Stimulated activated CD4-positive, alpha-beta T cell treated with anti-CD3 and anti-CD28 coated beads, Interleukin-1b, Interleukin-23, amount 100 ng/mL, for 24 hours (primary cell): ENCODE results near the gene CCDC83.
A peak's percentile ranks its signal among the peaks of the same experiment; 100 is the strongest.

Source experiments
- DNase-seq, 4 experiments: peaks; one replicate each; pipeline ENCODE4 v3.0.0-alpha.2; 2020; ENCODE audit warnings: low read depth in 4 of 4, low spot score in 1 of 4

The CCDC83 gene

DNA sequence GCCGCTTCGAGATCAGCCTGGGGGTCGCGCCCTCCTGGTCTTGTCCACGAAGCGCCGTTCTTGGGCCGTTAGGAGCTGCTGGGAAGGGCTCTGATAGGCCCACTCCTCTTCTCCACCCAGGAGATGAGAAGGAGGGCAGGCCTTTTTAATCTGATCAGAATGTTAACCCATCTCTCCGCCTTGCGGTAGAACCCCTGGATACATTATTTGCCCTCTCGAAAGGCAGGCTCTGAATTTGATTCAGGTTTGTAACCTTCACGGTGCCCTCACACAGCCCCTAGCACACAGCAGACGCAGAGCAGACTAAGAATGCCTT, at the start of gene CCDC83:
Gene CCDC83 (plus strand): TSS at position 43 of the 316 bp plus-strand sequence. CDS start 9,741 bp downstream, outside the sequence.
- no peak for DNase-seq

DNA sequence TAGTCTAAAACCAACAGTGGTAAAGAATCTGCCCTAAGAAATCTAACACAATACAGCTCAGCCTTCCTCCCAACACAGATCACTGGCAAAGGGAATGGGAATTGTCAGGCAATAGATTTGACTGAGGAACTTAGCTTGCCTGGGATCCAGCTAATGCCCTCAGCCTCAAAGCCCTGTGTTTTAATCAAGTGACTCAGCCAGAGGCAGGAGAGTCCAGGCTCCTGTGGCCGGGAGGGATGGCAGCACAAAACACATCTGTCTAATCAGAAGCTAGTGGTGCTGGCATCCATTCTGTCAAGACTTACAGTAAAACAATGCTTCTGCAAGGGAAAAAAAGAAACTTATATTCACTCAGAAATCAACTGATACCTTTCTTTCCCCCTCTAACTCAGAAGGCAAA, 49.8 kb upstream of the CCDC83 start:
- DNase-seq = no peak

DNA sequence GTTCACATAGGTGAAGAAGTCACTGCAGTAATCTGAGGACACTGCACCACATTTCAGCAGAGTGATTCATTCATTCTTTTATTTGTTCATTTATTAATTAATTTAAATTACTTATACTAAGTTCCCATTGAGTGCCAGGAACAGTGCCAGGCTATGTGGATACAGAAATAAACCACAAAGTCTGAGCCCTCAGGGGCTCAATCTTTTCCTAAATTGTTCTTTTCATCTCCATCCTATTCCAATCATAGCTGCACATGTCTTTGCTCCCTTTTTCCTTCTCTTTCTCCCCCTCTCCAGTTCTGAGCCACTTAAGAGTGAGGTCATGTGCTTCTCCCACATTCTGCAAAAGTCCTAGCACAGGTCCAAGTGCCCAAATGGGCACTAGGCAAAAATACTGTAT, 49.2 kb upstream of the CCDC83 start:
- DNase-seq = no peak

DNA sequence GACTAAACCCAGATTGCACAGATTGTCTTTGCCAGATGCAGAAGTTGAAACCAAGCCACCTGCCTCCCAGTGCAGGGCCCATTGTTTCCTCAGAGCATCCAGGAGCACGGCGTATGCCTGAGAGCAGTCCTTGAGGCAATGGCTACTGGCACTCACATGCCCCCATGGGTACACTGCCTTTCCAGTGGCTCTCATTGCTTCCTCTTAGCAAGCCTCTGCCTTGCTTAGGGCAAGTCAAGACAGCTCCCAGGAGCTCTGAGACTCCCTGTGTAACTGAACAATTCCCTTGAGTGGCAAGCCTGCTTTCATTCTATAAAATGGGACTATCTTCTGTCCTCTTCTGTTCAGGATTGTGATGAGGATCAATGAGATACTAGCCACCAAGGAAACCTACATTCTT, 48.3 kb upstream of the CCDC83 start:
- no peak for DNase-seq

DNA sequence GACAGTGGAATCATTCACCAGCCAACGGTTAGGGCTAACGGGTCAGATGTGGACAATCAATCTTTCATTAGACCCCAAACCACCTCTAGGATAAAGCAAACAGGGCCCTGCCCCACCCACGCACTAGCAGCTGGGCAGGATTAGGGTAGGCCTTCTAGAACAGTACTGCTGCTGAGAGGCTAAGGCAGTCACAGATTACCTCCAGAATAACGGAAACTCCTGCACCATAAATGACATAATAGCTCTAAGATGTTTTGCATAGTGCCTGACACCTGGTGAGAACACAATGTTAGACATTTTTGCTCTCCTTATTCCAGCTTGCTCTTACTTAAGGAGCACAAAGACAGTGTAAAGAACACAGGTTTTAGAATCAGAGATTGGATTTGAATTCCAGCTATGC, 46.0 kb upstream of the CCDC83 start:
- DNase-seq = no peak

DNA sequence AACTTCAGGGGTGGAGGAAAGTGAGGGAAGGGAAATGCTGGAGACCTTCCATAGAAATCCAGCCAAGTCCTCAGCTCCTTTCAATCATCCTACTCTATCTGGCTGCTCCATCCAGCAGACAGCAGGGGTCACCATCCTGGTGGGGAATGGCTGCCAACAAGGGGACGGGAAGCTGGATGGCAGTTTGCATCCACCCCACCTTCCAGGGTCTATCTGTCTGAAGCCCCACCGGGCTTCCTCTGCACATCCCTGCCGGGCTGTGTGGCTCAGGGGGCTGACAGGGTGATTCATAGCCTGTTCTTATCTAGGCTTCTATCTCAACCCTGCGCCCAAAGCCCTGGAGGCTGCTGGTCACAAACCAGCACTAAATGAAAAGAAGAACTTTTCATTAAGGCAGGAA, 45.3 kb upstream of the CCDC83 start:
- no peak for DNase-seq

DNA sequence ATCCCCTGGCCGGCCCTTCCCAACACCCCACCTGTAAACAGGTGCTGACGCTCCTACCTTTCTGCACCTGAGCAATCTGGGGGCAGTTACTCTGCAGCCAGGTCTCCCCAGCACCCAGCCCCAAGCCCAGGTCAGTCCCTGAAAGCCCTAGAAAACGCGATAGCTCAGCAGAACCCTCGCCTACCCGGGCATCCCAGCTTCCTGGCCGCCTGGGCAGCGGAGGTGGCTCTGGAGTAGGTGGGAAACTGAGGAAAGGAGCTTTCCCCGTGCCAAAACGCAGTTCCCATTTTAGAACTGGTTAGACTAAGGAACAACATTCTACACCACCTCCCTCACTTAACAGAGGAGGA, 44.7 kb upstream of the CCDC83 start:
- no peak for DNase-seq

DNA sequence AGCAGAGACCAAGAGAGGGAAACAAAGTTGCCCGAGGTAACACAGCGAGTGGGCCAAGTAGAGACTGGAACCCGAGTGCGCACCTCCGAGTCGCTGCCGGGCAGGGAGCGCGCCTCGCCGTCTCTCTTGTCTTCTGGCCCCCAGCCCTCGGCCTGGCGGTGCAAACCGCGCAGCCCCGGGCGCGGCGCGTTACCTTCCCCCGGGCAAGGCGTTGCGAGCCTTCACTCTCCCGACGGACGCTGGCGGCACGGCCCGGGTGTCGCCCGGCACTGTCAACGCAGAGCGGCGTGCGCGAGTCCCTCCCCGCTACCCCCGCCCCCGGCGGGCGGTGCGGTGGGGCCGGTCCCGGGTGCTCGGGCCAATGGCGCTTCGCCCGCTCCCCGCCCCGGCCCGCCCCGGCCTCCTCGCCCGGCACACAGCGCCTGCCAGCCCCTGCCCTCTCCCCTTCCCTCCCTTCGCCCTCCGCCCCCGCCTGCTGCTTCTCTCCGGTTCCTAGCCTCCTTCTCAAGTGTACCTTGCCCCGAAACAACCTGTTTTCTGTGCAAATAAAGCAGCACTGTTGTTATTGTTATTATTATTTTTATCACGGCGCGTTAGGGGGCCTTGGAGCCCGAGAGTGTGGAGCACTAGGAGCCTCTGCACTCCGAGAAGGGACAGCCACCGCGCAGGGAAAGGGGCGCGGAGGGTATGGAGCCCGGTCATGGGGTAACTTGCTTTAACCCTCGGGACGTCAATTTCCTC, 44.1 kb upstream of the CCDC83 start, which contains the start of gene SYTL2:
Gene SYTL2 (minus strand): TSS at position 271 of the 741 bp plus-strand sequence. CDS start 53,416 bp downstream, outside the sequence.
- peak; percentile 46 to 71 (median 55) for DNase-seq

DNA sequence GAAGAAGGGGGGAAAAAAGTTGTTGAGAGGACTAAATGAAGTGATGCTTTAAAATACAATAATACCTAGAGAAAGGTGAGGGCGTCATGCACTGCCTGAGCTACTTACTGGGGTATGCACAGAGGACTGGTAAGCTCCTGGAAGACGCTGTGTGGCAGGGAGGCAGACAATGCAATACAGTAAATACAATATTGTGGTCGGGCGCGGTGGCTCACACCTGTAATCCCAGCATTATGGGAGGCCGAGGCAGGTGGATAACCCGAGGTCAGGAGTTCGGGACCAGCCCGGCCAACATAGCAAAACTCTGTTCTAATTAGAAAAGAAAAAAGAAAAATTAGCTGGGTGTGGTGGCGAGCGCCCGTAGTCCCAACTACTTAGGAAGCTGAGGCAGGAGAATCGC, 43.6 kb upstream of the CCDC83 start:
- no peak for DNase-seq

DNA sequence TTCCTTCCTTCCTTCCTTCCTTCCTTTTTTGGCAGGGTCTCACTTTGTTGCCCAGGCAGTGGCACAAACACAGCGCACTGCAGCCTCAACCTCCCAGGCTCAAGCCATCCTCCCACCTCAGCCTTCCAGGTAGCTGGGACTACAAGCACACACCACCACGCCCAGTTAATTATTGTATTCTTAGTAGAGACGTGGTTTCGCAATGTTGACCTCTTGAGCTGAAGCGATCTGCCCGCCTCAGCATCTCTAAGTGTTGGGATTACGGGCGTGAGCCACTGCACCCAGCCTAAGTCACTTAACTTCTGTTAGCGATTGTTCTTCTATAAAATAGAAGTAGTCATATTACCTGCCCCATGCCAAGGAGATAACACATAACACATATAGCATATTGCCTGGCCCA, 41.5 kb upstream of the CCDC83 start:
- no peak for DNase-seq

DNA sequence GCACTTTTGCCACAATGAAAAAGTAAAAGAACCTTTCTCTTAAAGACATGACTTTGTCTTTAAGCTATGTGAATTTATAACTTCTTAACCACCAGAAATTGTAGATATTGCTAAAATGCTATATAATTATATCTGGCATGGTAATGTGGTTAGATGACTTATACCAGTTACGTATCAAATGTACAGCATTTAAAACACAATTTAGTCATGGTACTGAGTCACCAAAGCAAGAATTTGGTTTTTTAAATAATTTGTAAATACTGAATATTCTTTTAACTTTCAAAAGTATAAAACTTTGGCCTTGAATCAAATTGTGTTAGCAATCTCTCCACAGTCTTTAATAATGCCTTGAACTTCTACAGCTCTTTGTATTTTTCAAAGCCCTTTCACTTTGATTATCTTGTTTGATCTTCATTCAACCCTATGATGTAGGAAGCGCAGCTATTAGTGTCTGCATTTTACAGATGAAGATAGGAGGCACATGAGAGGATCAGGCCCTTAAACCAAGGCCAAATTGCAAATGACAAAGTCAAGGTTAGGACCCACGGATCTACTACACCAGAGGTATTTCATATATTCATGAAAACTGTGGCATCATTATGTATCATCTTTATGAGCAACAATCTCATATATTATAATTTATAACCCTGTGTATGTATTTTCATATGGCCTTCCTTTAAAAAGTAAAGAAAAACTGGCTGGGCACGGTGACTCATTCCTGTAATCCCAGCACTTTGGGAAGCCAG, 39.8 kb upstream of the CCDC83 start:
- DNase-seq = no peak

DNA sequence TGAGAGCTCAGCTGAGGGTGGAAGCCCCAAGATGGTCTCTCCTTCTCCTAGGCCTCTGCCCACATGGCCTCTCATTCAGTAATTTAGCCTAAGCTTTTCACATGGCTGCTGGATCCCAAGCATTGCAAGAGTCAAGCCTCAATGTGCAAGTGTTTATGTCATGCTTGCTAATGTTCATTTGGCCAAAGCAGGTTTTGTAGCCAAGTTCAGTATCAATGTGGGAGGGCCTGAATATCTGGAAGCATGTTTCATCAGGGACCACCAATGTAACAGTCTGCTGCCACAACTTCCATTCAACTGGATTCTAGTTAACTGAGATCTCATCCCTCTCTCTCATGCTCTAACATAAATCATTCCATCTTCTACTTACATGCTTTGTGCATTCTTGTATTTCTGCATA, 35.7 kb upstream of the CCDC83 start:
- no peak for DNase-seq

DNA sequence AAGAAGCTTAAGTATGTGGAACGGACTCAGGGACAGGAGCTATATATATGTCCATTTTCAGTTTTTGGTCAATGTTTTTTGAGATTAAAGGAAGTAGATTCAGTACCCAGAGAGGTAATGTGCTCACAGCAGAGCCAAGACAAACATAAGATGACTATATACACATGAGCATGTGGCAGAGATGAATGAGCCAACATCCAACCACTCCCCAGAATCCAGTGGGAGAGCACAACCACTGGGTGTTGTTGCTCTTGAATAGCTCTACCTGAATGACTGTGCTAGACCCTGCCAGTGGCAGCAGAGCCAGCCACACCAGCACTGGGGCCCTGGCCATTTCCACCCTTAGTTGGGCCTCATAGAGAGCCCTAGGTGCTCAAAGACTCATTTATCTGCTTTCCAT, 33.5 kb upstream of the CCDC83 start:
- no peak for DNase-seq

DNA sequence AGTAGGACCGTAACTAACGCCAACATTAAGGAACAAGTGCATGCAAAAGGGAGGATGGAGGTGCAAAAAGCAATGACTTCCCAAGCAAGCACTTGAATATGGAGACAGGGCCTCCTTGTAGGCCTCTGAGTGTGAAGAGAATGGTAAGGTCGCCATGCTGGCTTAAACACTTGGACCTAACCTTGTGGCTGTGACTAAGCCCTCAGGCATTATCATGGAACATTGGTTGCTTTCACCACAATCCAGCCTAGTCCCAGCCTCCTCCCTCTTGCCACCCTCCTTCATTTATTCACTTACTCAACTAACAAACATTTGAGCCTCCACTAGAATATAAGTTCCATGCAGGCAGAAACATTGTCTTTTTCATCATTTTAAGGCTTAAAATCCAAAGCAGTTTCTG, 32.4 kb upstream of the CCDC83 start:
- no peak for DNase-seq

DNA sequence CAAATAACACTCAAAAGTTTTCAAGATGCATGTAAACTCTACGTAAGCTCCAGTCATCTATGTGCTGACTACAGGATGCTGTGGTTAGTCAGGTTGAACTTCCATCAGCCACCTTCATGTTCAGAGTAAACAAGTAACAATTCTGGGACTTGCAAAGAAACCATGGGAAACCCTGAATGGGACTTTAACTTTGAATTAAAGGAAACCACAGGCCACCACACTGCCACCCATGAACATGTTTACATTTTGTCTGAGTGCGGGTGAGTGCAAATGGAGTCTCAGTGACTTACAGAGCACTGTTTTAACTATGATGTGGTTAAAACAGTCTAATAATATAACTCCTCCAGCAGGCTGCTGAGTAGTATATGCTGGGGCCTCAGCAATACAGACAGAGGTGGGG, 31.4 kb upstream of the CCDC83 start:
- DNase-seq = peak in 1 of 4 experiments; percentile 21

DNA sequence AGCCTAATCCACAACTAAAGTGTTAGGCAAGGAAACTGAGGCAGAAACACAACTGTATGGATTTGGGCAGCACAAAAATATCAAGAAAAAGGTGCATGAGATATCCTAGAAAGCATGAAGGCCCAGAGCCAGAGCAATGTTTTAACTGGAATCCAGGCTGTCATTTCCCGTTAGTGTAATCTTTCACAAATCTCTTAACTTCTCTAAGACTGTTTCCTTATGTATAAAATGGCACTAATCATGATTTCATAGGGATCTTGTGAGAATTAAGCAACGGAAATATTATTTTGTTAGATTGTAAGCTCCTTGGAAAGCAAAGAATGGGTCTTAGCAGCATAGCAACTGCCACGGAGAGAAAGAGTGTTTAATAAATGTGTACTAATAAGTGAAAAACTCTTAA, 29.6 kb upstream of the CCDC83 start:
- DNase-seq = no peak

DNA sequence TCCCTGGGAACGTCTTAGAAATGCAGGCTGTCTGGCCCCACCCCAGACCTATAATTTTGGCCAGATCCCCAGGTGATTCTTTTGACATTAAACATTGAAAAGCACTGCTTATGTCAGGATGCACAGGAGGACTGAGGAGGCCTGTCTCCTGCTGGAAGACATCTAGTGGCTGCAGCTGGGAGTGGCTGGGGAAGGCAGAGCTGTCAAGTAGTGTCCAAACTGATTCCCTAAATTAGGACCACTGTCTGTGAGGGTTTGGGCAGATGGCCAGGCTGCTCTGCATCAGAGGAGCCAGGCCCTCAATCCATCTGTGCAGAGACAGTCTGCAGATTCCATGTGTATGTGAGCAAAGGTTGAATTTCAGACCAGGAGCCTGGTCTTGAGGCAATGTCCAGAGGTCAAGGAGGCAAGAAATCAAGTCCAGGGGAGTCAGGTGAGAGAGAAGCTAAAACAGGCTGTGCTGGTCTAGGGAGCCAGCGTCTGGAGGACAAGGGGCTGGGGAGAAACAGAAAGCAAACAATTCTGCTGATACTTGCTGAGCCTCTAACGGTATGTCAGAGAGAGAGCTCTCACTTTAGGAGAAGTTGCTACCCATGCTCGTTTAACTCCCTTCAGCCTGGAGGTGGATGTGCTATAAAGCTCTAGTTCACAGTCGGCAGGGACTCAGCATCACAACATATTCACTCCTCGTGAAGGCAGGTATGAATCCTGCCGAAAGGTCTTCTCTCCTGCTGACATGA, 28.9 kb upstream of the CCDC83 start:
- no peak for DNase-seq

DNA sequence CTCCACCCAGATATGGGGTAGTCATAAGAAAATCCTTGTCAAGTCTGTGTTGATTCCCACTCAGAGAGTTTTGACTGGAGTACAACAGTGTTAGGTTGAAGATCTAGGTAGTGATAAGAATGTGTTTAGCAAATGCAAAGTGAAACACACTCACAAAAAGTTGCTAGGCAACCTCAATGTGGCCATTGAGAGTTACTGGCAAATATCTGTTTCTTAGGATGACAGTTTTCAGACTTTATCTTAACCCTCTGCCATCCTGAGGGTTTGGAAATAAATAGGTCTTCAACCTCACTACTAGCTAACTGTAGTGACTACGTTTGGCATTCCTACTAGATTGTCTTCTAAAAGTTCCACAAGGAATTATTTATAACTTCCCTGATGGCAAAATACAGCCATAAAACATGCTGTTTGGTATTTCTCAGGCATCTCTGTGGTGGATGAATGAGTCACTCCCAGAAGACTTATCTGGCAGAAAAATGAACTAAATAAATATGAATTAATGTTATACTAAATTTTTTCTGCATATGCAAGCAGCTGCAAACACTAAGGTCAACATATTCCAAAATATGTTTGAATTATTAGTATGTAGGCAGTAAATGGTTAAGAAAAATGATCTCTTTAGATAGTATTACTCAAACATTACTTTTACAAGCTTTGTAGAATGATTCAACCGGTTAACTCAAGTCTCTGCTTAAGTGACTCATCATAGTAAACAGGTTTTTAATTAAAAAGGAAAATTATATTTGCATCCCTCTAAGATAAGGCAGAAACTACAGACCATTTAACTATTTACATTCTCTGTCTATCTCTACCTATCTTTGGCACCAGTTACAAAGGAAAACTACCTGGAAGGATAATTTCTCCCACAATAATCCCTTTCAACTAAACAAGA, 27.2 kb upstream of the CCDC83 start:
- DNase-seq = no peak

DNA sequence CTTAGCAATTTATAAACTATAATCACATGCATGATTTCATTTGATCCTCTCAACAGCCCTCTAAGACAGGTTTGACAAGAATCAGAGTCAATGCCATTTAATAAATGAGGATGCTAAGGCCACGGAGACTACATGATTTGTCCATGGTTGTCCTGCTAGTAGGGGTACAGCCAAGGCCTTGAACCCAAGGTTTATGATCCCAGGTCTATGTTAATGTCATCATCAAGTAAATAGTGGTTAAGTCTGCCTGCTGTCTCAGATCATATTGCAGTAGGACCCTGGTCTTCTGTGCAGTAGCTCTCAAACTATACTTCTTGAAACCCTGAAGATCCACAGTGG, 26.6 kb upstream of the CCDC83 start:
- DNase-seq = no peak

DNA sequence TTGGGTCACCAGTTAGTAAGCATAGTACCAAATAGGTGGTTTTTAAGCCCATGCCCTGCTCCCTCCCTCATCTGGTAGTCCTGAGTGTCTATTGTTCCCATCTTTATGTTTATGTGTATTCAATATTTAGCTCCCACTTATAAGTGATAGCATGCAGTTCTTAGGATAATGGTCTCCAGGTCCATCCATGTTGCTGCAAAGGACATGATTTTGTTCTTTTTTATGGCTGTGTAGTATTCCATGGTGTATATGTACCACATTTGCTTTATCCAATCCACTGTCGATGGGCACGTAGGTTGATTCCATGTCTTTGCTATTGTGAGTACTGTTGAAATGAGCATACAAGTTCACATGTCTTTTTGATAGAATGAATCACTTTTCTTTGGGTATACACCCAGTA, 26.0 kb upstream of the CCDC83 start:
- no peak for DNase-seq

DNA sequence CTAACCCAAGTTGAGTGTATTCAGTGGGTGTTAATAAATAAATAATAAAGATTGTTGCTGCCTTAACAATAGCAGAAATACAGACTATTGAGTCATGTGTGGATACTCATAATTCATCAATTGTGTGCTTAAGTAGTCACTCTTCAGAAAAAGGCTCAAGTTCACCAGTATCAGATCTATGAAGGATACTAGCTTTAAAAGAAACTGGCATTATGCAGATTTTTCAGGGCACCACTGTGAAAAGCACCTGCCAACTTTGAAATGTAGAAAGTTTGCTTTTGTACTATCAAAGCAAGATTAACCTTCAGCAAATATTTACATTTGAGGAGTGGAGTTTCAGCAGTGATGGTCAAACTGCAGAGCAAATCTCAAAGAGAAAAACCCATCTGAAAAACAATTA, 24.1 kb upstream of the CCDC83 start:
- no peak for DNase-seq
